GM23338 (cell line): ENCODE measurements around the gene MXRA8.
"Not testable (repeated sequence)": the region's sequence is repeated elsewhere in the genome, so short reads cannot be mapped to it uniquely, and the experiment has no call there.

Experiments
- CREB1 ChIP-seq: fragments of 250-450 bp; sonication (Bioruptor Pico); IDR thresholded peaks from 2 replicates; pipeline ENCODE4 v1.5.0; 2020; ENCODE audit warnings: low read depth, mild to moderate bottlenecking, moderate library complexity
- ETS1 ChIP-seq: IDR thresholded peaks from 2 replicates; pipeline ENCODE4 v1.6.1; 2016; ENCODE audit warnings: antibody characterized with exemption
- EZH2phosphoT487 ChIP-seq: fragments of 200-600 bp; sonication (generic); IDR thresholded peaks from one replicate; pipeline ENCODE4 v1.8.1; 2018; ENCODE audit warnings: antibody characterized with exemption; ENCODE audit not compliant: unreplicated experiment
- JUNB ChIP-seq: IDR thresholded peaks from one replicate; pipeline ENCODE4 v1.6.1; 2016; ENCODE audit warnings: antibody characterized with exemption; ENCODE audit not compliant: unreplicated experiment
- POLR2AphosphoS5 ChIP-seq: IDR thresholded peaks from 2 replicates; pipeline ENCODE4 v1.6.1; 2016; ENCODE audit warnings: antibody characterized with exemption, low read depth
- TF ChIP-seq, protein P1 (sequence below), 2 experiments: fragments of 200-600 bp in 1 of 2; sonication (generic) in 1 of 2; conservative IDR thresholded peaks; 2 replicates each; pipeline versions ENCODE4 v1.5.1 to v1.6.1; 2016 to 2017; ENCODE audit warnings: antibody characterized with exemption in 2 of 2, low read depth in 2 of 2, mild to moderate bottlenecking in 2 of 2, moderate library complexity in 1 of 2

GRCh38 chr1:1316199-1316598, 42.2 kb downstream of the MXRA8 start:
- TF ChIP-seq EZH2phosphoT487; CREB1 (CRISPR knock-in tag); JUNB; POLR2AphosphoS5; ETS1: not testable (repeated sequence)
- TF ChIP-seq, protein P1, sequence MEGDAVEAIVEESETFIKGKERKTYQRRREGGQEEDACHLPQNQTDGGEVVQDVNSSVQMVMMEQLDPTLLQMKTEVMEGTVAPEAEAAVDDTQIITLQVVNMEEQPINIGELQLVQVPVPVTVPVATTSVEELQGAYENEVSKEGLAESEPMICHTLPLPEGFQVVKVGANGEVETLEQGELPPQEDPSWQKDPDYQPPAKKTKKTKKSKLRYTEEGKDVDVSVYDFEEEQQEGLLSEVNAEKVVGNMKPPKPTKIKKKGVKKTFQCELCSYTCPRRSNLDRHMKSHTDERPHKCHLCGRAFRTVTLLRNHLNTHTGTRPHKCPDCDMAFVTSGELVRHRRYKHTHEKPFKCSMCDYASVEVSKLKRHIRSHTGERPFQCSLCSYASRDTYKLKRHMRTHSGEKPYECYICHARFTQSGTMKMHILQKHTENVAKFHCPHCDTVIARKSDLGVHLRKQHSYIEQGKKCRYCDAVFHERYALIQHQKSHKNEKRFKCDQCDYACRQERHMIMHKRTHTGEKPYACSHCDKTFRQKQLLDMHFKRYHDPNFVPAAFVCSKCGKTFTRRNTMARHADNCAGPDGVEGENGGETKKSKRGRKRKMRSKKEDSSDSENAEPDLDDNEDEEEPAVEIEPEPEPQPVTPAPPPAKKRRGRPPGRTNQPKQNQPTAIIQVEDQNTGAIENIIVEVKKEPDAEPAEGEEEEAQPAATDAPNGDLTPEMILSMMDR (conservative IDR thresholded peaks at IDR 0.05; ENCODE audit: low read depth in 2 of 2): not testable (repeated sequence)
